Amniotic stem cell (primary cell): ENCODE measurements around the gene ALOX5AP.

Source experiments
- DNase-seq: peaks from one replicate; lab custom pipeline; 2025; lab: John Stamatoyannopoulos, UW

Gene ALOX5AP

GRCh38 chr13:30797847-30798535, 62.6 kb downstream of the ALOX5AP start:
- no peak for DNase-seq

GRCh38 chr13:30798776-30799355, 63.5 kb downstream of the ALOX5AP start:
- no peak for DNase-seq

- no peak for DNase-seq
Measured at GRCh38 chr13:30799356-30799824, 64.0 kb downstream of the ALOX5AP start.

- no peak for DNase-seq
Measured at GRCh38 chr13:30800107-30800506, 64.8 kb downstream of the ALOX5AP start.

- DNase-seq = no peak
Measured at GRCh38 chr13:30802501-30802900, 67.2 kb downstream of the ALOX5AP start.

GRCh38 chr13:30802953-30803478, 67.7 kb downstream of the ALOX5AP start:
- DNase-seq = peak; percentile 12

GRCh38 chr13:30803749-30804148, 68.4 kb downstream of the ALOX5AP start:
- no peak for DNase-seq

GRCh38 chr13:30804474-30804873, 69.1 kb downstream of the ALOX5AP start:
- DNase-seq = no peak

GRCh38 chr13:30805132-30805537, 69.8 kb downstream of the ALOX5AP start:
- no peak for DNase-seq

GRCh38 chr13:30805603-30806011, 70.3 kb downstream of the ALOX5AP start:
- DNase-seq = no peak

- DNase-seq = peak; percentile 54
Measured at GRCh38 chr13:30806784-30807183, 71.4 kb downstream of the ALOX5AP start.

GRCh38 chr13:30807392-30807791, 72.0 kb downstream of the ALOX5AP start:
- no peak for DNase-seq

GRCh38 chr13:30808600-30808999, 73.3 kb downstream of the ALOX5AP start:
- DNase-seq = no peak

GRCh38 chr13:30809787-30810186, 74.4 kb downstream of the ALOX5AP start:
- no peak for DNase-seq

GRCh38 chr13:30810261-30810701, 74.9 kb downstream of the ALOX5AP start:
- DNase-seq = no peak

GRCh38 chr13:30810801-30811200, 75.5 kb downstream of the ALOX5AP start:
- DNase-seq = no peak
